MCF 10A (cell line): ENCODE measurements around the gene SIRT1. TPM values are rescaled to one million over a fixed set of nuclear protein-coding genes. Genes with fewer than 3 reads are reported as not detected.

Experiments used
- BruUV-seq: library from RNA; stranded (reverse); fragments of 400-500 nt; replicated peaks from 2 replicates; lab custom pipeline; 2021; lab: Mats Ljungman, UMichigan
- CTCF ChIA-PET: fragments of 300-600 bp; sonication (Branson Sonifier 250); formaldehyde crosslinking; extraction: SDS; loops from one replicate; lab custom pipeline; 2021; ENCODE audit warnings: antibody characterized with exemption, inconsistent platforms; lab: Yijun Ruan, JAX
- POLR2A ChIA-PET: fragments of 300-600, 350-650 bp; sonication (Branson Sonifier 250); formaldehyde crosslinking; extraction: SDS; loops from one replicate; lab custom pipeline; 2020; ENCODE audit warnings: antibody characterized with exemption, inconsistent platforms; lab: Yijun Ruan, JAX
- DNase-seq: peaks from one replicate; pipeline ENCODE4 v3.0.0-alpha.2; 2018; ENCODE audit not compliant: unreplicated experiment
- H3K27ac Mint-ChIP-seq: one replicate; pipeline ENCODE4 v1.8.0; 2022; ENCODE audit warnings: mild to moderate bottlenecking, low read depth, mixed read lengths; ENCODE audit not compliant: unreplicated experiment
- H3K27me3 Mint-ChIP-seq: one replicate; pipeline ENCODE4 v1.8.0; 2022; ENCODE audit warnings: mixed read lengths; ENCODE audit not compliant: insufficient read depth, unreplicated experiment
- H3K36me3 Mint-ChIP-seq: one replicate; pipeline ENCODE4 v1.8.0; 2022; ENCODE audit warnings: mild to moderate bottlenecking, moderate library complexity, mixed read lengths; ENCODE audit not compliant: insufficient read depth, unreplicated experiment
- H3K4me1 Mint-ChIP-seq: one replicate; pipeline ENCODE4 v1.8.0; 2022; ENCODE audit warnings: mixed read lengths; ENCODE audit not compliant: insufficient read depth, unreplicated experiment
- H3K4me3 Mint-ChIP-seq: one replicate; pipeline ENCODE4 v1.8.0; 2022; ENCODE audit warnings: mild to moderate bottlenecking, moderate library complexity, mixed read lengths; ENCODE audit not compliant: unreplicated experiment
- H3K9me3 Mint-ChIP-seq: one replicate; pipeline ENCODE4 v1.8.0; 2022; ENCODE audit warnings: mixed read lengths; ENCODE audit not compliant: unreplicated experiment
- intact Hi-C: fragments of 100-400 bp; cut with micrococcal nuclease; formaldehyde crosslinking; loops from 2 replicates; pipeline ENCODE4 v1.14.1; 2022
- total RNA-seq: library from RNA; stranded (reverse); gene quantifications from 2 replicates; pipeline ENCODE4 v1.2.3, GENCODE V29; 2022
- TF ChIP-seq, protein P1 (sequence below): fragments of 200-600 bp; IDR thresholded peaks from one replicate; pipeline ENCODE4 v1.8.0; 2022; ENCODE audit warnings: antibody characterized with exemption, mild to moderate bottlenecking; ENCODE audit not compliant: unreplicated experiment

The SIRT1 gene
- total RNA-seq, 1 experiment from 2014 or later = 17.9 TPM

- no TSS peak for BruUV-seq
- intact Hi-C loops = no loop called here
- CTCF ChIA-PET = interaction anchor here (0.7 to 0.8 kb wide), 2 partner anchors 14 to 17 kb away, joined by 5 to 6 read pairs; no protein-coding TSS in a partner anchor
- no peaks in the 10 kb centered on the region for H3K4me1 Mint-ChIP-seq
- POLR2A ChIA-PET = interaction anchor here (0.7 to 1.4 kb wide), 3 partner anchors 12 to 36 kb away, joined by 3 to 5 read pairs (median 4); no protein-coding TSS in a partner anchor
- H3K9me3 Mint-ChIP-seq = no peaks in the 10 kb centered on the region
- no peaks in the 10 kb centered on the region for H3K27me3 Mint-ChIP-seq
- no peak for DNase-seq
- TF ChIP-seq, protein P1, sequence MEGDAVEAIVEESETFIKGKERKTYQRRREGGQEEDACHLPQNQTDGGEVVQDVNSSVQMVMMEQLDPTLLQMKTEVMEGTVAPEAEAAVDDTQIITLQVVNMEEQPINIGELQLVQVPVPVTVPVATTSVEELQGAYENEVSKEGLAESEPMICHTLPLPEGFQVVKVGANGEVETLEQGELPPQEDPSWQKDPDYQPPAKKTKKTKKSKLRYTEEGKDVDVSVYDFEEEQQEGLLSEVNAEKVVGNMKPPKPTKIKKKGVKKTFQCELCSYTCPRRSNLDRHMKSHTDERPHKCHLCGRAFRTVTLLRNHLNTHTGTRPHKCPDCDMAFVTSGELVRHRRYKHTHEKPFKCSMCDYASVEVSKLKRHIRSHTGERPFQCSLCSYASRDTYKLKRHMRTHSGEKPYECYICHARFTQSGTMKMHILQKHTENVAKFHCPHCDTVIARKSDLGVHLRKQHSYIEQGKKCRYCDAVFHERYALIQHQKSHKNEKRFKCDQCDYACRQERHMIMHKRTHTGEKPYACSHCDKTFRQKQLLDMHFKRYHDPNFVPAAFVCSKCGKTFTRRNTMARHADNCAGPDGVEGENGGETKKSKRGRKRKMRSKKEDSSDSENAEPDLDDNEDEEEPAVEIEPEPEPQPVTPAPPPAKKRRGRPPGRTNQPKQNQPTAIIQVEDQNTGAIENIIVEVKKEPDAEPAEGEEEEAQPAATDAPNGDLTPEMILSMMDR = no peak
- H3K4me3 Mint-ChIP-seq = no peak overlapping the region
- H3K36me3 Mint-ChIP-seq = peaks cover 49% of the 10 kb centered on the region
- no peak overlapping the region for H3K27ac Mint-ChIP-seq
Observed at GRCh38 chr10:67921065-67921464, 36.6 kb downstream of the SIRT1 start.

- Mint-ChIP-seq H3K27me3 (no peaks in the 10 kb centered on the region), H3K27ac (no peak overlapping the region), H3K4me3 (no peak overlapping the region), H3K36me3 (peaks cover 43% of the 10 kb centered on the region), H3K4me1 (no peaks in the 10 kb centered on the region), H3K9me3 (no peaks in the 10 kb centered on the region)
- TF ChIP-seq, protein P1 = no peak
- DNase-seq = peak; percentile 10
- ChIA-PET CTCF (interaction anchor here (1.0 kb wide), 1 partner anchor 69 kb away, joined by 3 read pairs; no protein-coding TSS in a partner anchor), POLR2A (interaction anchor here (0.6 kb wide), 1 partner anchor 268 kb away, joined by 3 read pairs; no protein-coding TSS in a partner anchor)
- no TSS peak for BruUV-seq
- intact Hi-C loops = no loop called here
Observed at GRCh38 chr10:67923551-67923950, 39.1 kb downstream of the SIRT1 start.

- POLR2A ChIA-PET = interaction anchor here (0.6 to 1.1 kb wide), 3 partner anchors 36 to 268 kb away, joined by 3 to 5 read pairs (median 3); no protein-coding TSS in a partner anchor
- intact Hi-C loops = no loop called here
Observed at GRCh38 chr10:67924136-67924535, 39.7 kb downstream of the SIRT1 start.

DNA sequence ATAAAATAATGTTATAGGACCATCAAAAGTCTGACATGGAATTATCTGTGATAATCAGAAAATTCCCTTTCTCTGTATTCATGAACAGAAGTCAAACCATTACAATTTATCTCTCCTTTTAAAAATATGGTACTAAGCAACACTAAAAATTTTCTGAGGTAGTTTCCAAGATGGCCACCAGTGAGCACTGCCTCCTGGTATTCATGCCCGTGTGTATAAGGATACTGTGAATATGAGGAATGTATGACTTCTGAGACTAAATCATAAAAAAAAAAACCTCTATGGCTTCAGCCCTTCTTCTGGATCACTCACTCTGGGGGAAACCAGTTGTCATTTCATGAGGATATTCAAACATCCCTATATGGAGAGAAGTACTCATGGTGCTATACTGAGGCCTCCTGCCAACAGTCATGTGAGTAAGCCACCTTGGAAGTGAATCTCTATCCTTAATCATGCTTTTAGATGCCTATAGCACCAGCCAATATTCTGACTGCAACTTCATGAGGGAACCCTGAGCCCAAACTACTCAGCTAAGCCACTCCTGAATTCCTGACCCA, 41.1 kb downstream of the SIRT1 start:
- Mint-ChIP-seq H3K9me3 (no peaks in the 10 kb centered on the region), H3K36me3 (peaks cover 53% of the 10 kb centered on the region), H3K4me1 (no peaks in the 10 kb centered on the region), H3K27ac (peak overlapping the region; percentile 23), H3K27me3 (no peaks in the 10 kb centered on the region), H3K4me3 (no peak overlapping the region)
- BruUV-seq = no TSS peak
- ChIA-PET POLR2A (no interaction called here), CTCF (no interaction called here)
- no peak for DNase-seq
- intact Hi-C loops = no loop called here
- TF ChIP-seq, protein P1 = no peak

More at GRCh38 chr10:67924136-67924535, 39.7 kb downstream of the SIRT1 start:
- no peak for DNase-seq
- H3K36me3 Mint-ChIP-seq = peaks cover 46% of the 10 kb centered on the region
- no TSS peak for BruUV-seq
- H3K9me3 Mint-ChIP-seq = no peaks in the 10 kb centered on the region
- H3K4me1 Mint-ChIP-seq = no peaks in the 10 kb centered on the region
- TF ChIP-seq, protein P1 = no peak
- CTCF ChIA-PET = interaction anchor here (0.6 to 1.4 kb wide), 3 partner anchors 13 to 584 kb away, joined by 3 to 4 read pairs (median 4); no protein-coding TSS in a partner anchor
- H3K4me3 Mint-ChIP-seq = no peak overlapping the region
- H3K27ac Mint-ChIP-seq = no peak overlapping the region
- no peaks in the 10 kb centered on the region for H3K27me3 Mint-ChIP-seq
